H1 (cell line): ENCODE measurements around the gene DENND4C. TPM values are rescaled to one million over a fixed set of nuclear protein-coding genes. Genes with fewer than 3 reads are reported as not detected.

Experiments
- CTCF ChIA-PET: fragments of 300-600 bp; sonication (Branson Sonifier 250); formaldehyde crosslinking; loops from one replicate; lab custom pipeline; 2021; ENCODE audit not compliant: partially characterized antibody; lab: Charles Lee
- POLR2A ChIA-PET: fragments of 300-600 bp; sonication (Branson Sonifier 250); formaldehyde crosslinking; loops from one replicate; lab custom pipeline; 2021; ENCODE audit warnings: inconsistent platforms; ENCODE audit not compliant: partially characterized antibody; lab: Charles Lee
- DNase-seq, 2 experiments: peaks; one replicate each; pipeline versions ENCODE4 v3.0.0 to v3.0.0-alpha.2; 2010 to 2022; ENCODE audit warnings: low spot score in 2 of 2, low read depth in 1 of 2, mixed read lengths in 1 of 2
- FAIRE-seq: peaks from 2 replicates; lab custom pipeline; 2011; peaks lifted over from hg19 to GRCh38; lab: Jason Lieb, UNC
- H2AFZ ChIP-seq: 2 replicates; pipeline ENCODE4 v1.8.1; 2012; ENCODE audit warnings: low read length, inconsistent platforms
- H2AK5ac ChIP-seq: 2 replicates; pipeline ENCODE4 v1.6.1; 2013; ENCODE audit warnings: low read depth, low read length
- H2BK120ac ChIP-seq: replicated peaks from 2 replicates; pipeline ENCODE3; 2013; ENCODE audit warnings: low read depth, low read length, inconsistent platforms
- H2BK12ac ChIP-seq: 2 replicates; pipeline ENCODE4 v1.6.1; 2013; ENCODE audit warnings: low read depth, low read length
- H2BK15ac ChIP-seq: 2 replicates; pipeline ENCODE4 v1.6.1; 2013; ENCODE audit warnings: low read length
- H2BK20ac ChIP-seq: 2 replicates; pipeline ENCODE4 v1.6.1; 2013; ENCODE audit warnings: low read length
- H2BK5ac ChIP-seq: 2 replicates; pipeline ENCODE4 v1.6.1; 2013; ENCODE audit warnings: low read depth, low read length
- H3K14ac ChIP-seq: 2 replicates; pipeline ENCODE4 v1.6.1; 2013; ENCODE audit warnings: inconsistent platforms; ENCODE audit not compliant: insufficient read length
- H3K18ac ChIP-seq: 2 replicates; pipeline ENCODE4 v1.6.1; 2013; ENCODE audit warnings: low read length; ENCODE audit errors: extremely low read depth
- H3K23ac ChIP-seq: 2 replicates; pipeline ENCODE4 v1.6.1; 2013; ENCODE audit warnings: inconsistent platforms; ENCODE audit not compliant: insufficient read length
- H3K23me2 ChIP-seq: 2 replicates; pipeline ENCODE4 v1.6.1; 2013; ENCODE audit warnings: low read depth, low read length
- H3K27ac ChIP-seq: 2 replicates; pipeline ENCODE4 v1.6.1; 2011; ENCODE audit warnings: low read depth, low read length, inconsistent platforms
- H3K27me3 ChIP-seq, 4 experiments: replicated peaks in 1 of 4; 1 replicate in 1 of 4; 2 replicates in 3 of 4; pipeline versions ENCODE4 v1.6.1 to v1.8.1; 2011 to 2013; ENCODE audit warnings: low read length in 3 of 4, mild to moderate bottlenecking in 3 of 4, inconsistent platforms in 2 of 4, mixed read lengths in 2 of 4, moderate library complexity in 1 of 4; ENCODE audit not compliant: control insufficient read depth in 3 of 4, insufficient read depth in 3 of 4; ENCODE audit errors: extremely low read depth in 1 of 4
- H3K36me3 ChIP-seq, 4 experiments: 2 replicates each; pipeline versions ENCODE4 v1.6.1 to v1.8.1; 2011 to 2013; ENCODE audit warnings: mild to moderate bottlenecking in 4 of 4, low read length in 3 of 4, moderate library complexity in 2 of 4, control low read depth in 1 of 4, inconsistent platforms in 1 of 4; ENCODE audit not compliant: insufficient read depth in 4 of 4, control insufficient read depth in 2 of 4
- H3K4ac ChIP-seq: replicated peaks from 2 replicates; pipeline ENCODE3; 2013; ENCODE audit warnings: low read length, low read depth, mixed read lengths, inconsistent platforms; ENCODE audit not compliant: insufficient read length
- H3K4me1 ChIP-seq, 4 experiments: replicated peaks in 1 of 4; 1 replicate in 1 of 4; 2 replicates in 3 of 4; pipeline versions ENCODE4 v1.6.1 to v1.8.1; 2011 to 2013; ENCODE audit warnings: low read length in 3 of 4, inconsistent platforms in 2 of 4, mixed read lengths in 1 of 4; ENCODE audit not compliant: insufficient read depth in 4 of 4, control insufficient read depth in 3 of 4
- H3K4me2 ChIP-seq, 2 experiments: 2 replicates each; pipeline versions ENCODE4 v1.6.1 to v1.8.1; 2011 to 2013; ENCODE audit warnings: low read depth in 2 of 2, low read length in 2 of 2, control low read depth in 1 of 2, inconsistent platforms in 1 of 2, mild to moderate bottlenecking in 1 of 2; ENCODE audit not compliant: insufficient read depth in 1 of 2
- H3K4me3 ChIP-seq, 4 experiments: fragments of 200-600, 300-600 bp in 1 of 4; sonication (generic), shearing (Covaris generic), sonication (Bioruptor Twin) in 1 of 4; 2 replicates each; pipeline versions ENCODE4 v1.5.1 to v1.8.1; 2011 to 2016; ENCODE audit warnings: low read length in 4 of 4, low read depth in 3 of 4, control low read depth in 2 of 4, inconsistent platforms in 2 of 4, mild to moderate bottlenecking in 2 of 4, mixed read lengths in 1 of 4, moderate library complexity in 1 of 4; ENCODE audit not compliant: insufficient read depth in 2 of 4; ENCODE audit errors: extremely low read depth in 1 of 4
- H3K56ac ChIP-seq: replicated peaks from 2 replicates; pipeline ENCODE3; 2013; ENCODE audit warnings: low read depth, mild to moderate bottlenecking, mixed read lengths, low read length, inconsistent platforms; ENCODE audit not compliant: insufficient read length
- H3K79me1 ChIP-seq: 2 replicates; pipeline ENCODE4 v1.6.1; 2013; ENCODE audit warnings: low read depth, low read length, control low read depth
- H3K79me2 ChIP-seq, 2 experiments: 2 replicates each; pipeline versions ENCODE4 v1.6.1 to v1.8.1; 2012 to 2013; ENCODE audit warnings: low read length in 2 of 2, mild to moderate bottlenecking in 2 of 2, inconsistent platforms in 1 of 2; ENCODE audit not compliant: insufficient read depth in 2 of 2, control insufficient read depth in 1 of 2
- H3K9ac ChIP-seq, 4 experiments: replicated peaks in 1 of 4; 1 replicate in 1 of 4; 2 replicates in 3 of 4; pipeline versions ENCODE4 v1.6.1 to v1.8.1; 2011 to 2013; ENCODE audit warnings: low read depth in 3 of 4, low read length in 3 of 4, control low read depth in 2 of 4, mild to moderate bottlenecking in 2 of 4, moderate library complexity in 2 of 4, inconsistent platforms in 1 of 4; ENCODE audit errors: extremely low read depth in 1 of 4
- H3K9me3 ChIP-seq, 2 experiments: 2 replicates each; pipeline versions ENCODE4 v1.6.1 to v1.8.1; 2012 to 2013; ENCODE audit warnings: mild to moderate bottlenecking in 2 of 2, moderate library complexity in 2 of 2, control low read depth in 1 of 2, inconsistent platforms in 1 of 2, low read depth in 1 of 2, low read length in 1 of 2, mixed read lengths in 1 of 2; ENCODE audit not compliant: insufficient read depth in 2 of 2
- H4K20me1 ChIP-seq, 2 experiments: replicated peaks in 1 of 2; 2 replicates each; pipeline versions ENCODE3 to v1.8.1; 2011 to 2013; ENCODE audit warnings: inconsistent platforms in 2 of 2, low read length in 2 of 2, mild to moderate bottlenecking in 1 of 2; ENCODE audit not compliant: insufficient read depth in 2 of 2, control insufficient read depth in 1 of 2
- H4K5ac ChIP-seq: 2 replicates; pipeline ENCODE4 v1.6.1; 2013; ENCODE audit warnings: low read length, low read depth, mixed read lengths, inconsistent platforms; ENCODE audit not compliant: insufficient read length
- H4K8ac ChIP-seq: 2 replicates; pipeline ENCODE4 v1.8.0; 2013; ENCODE audit warnings: mild to moderate bottlenecking, moderate library complexity, low read length, inconsistent platforms; ENCODE audit not compliant: insufficient read depth; ENCODE audit errors: extremely low read depth
- H4K91ac ChIP-seq: replicated peaks from 2 replicates; pipeline ENCODE3; 2013; ENCODE audit warnings: low read length, mixed read lengths, inconsistent platforms; ENCODE audit not compliant: insufficient read length
- BACH1 ChIP-seq: IDR thresholded peaks from 2 replicates; pipeline ENCODE4 v1.6.1; 2012; ENCODE audit warnings: low read length, improper control_type of control experiment
- CBX5 ChIP-seq: fragments of 300-800, 300-1000 bp; sonication (generic); IDR thresholded peaks from 2 replicates; pipeline ENCODE4 v1.7.1; 2016; ENCODE audit warnings: antibody characterized with exemption, low read length, low read depth
- CBX8 ChIP-seq: fragments of 300-800, 300-1000 bp; sonication (generic); IDR thresholded peaks from 2 replicates; pipeline ENCODE4 v1.7.1; 2016; ENCODE audit warnings: low read depth, low read length, borderline replicate concordance
- EP300 ChIP-seq, 2 experiments: IDR thresholded peaks; 1 replicate in 1 of 2; 2 replicates in 1 of 2; pipeline ENCODE4 v1.6.1; 2011 to 2012; ENCODE audit warnings: low read depth in 2 of 2, low read length in 2 of 2, mild to moderate bottlenecking in 2 of 2, borderline replicate concordance in 1 of 2, inconsistent platforms in 1 of 2, moderate library complexity in 1 of 2
- GABPA ChIP-seq: IDR thresholded peaks from 2 replicates; pipeline ENCODE4 v1.6.1; 2011; ENCODE audit warnings: mild to moderate bottlenecking, low read length, moderate library complexity, borderline replicate concordance; ENCODE audit not compliant: insufficient read depth
- HDAC2 ChIP-seq, 2 experiments: fragments of 300-600 bp in 1 of 2; sonication (generic) in 1 of 2; IDR thresholded peaks; 2 replicates each; pipeline ENCODE4 v1.6.1; 2011 to 2012; ENCODE audit warnings: low read depth in 2 of 2, low read length in 2 of 2, mild to moderate bottlenecking in 2 of 2, moderate library complexity in 2 of 2, borderline replicate concordance in 1 of 2, inconsistent platforms in 1 of 2
- JUN ChIP-seq: IDR thresholded peaks from 2 replicates; pipeline ENCODE4 v1.6.1; 2011; ENCODE audit warnings: low read depth, mild to moderate bottlenecking, improper control_type of control experiment, low read length
- MAX ChIP-seq: IDR thresholded peaks from 2 replicates; pipeline ENCODE4 v1.6.1; 2012; ENCODE audit warnings: inconsistent platforms
- POU5F1 ChIP-seq: IDR thresholded peaks from 2 replicates; pipeline ENCODE4 v1.6.1; 2011; ENCODE audit warnings: low read depth, mild to moderate bottlenecking, low read length, moderate library complexity
- RNF2 ChIP-seq: fragments of 200-900, 300-1000 bp; sonication (generic); IDR thresholded peaks from 2 replicates; pipeline ENCODE4 v1.7.1; 2016; ENCODE audit warnings: borderline replicate concordance, low read depth, mild to moderate bottlenecking, antibody characterized with exemption, low read length; ENCODE audit not compliant: poor library complexity, severe bottlenecking; ENCODE audit errors: missing control alignments
- SIRT6 ChIP-seq: IDR thresholded peaks from one replicate; pipeline ENCODE4 v1.7.1; 2012; ENCODE audit warnings: low read length, inconsistent platforms
- SRF ChIP-seq: IDR thresholded peaks from 2 replicates; pipeline ENCODE4 v1.6.1; 2011; ENCODE audit warnings: mild to moderate bottlenecking, low read depth, low read length, moderate library complexity
- WGBS, 2 experiments: shearing (Covaris generic) in 1 of 2; methylation state at CpG; one replicate each; pipeline versions ENCODE4 v1.1.6 to v1.1.7; 2013 to 2015; ENCODE audit warnings: low lambda C conversion rate in 2 of 2, mixed read lengths in 2 of 2, inconsistent platforms in 1 of 2, low coverage in 1 of 2, missing lambda C conversion rate in 1 of 2; ENCODE audit not compliant: insufficient replicate concordance in 2 of 2, insufficient coverage in 1 of 2, insufficient read length in 1 of 2; ENCODE audit errors: extremely low coverage in 1 of 2, missing lambda C conversion rate in 1 of 2; 5-methylcytosine and 5-hydroxymethylcytosine counted together
- polyA plus RNA-seq, 7 experiments: library from polyadenylated mRNA; depleted of rRNA in 3 of 7; stranded (reverse) in 5 of 7; unstranded in 2 of 7; fragments of >200 nt in 5 of 7; fragments of 200-250 nt in 2 of 7; gene quantifications; 1 replicate in 5 of 7; 2 replicates in 1 of 7; 4 replicates in 1 of 7; pipeline versions ENCODE4 v1.2.1 to v1.2.3, GENCODE V29; 2011 to 2013; ENCODE audit warnings: missing spikeins in 2 of 7, mixed read lengths in 2 of 7
- total RNA-seq: library from RNA; stranded (reverse); fragmentation: NEBNext Ultra II Directional; extraction: Animal tissue kit (Norgen Biotek cat#: 25700); gene quantifications from 2 replicates; pipeline ENCODE4 v1.2.1, GENCODE V29; 2021
- TF ChIP-seq, protein P1 (sequence below): IDR thresholded peaks from 2 replicates; pipeline ENCODE4 v1.6.1; 2011; ENCODE audit warnings: low read depth, mild to moderate bottlenecking, low read length; ENCODE audit not compliant: insufficient read depth

DENND4C gene
- total and polyA plus RNA-seq, 2 of the 8 experiments (the other 6 are each of a cell fraction or from before 2014, with no cell fraction given): 6.9 to 18.9 TPM

- no peak overlapping the region for H4K8ac ChIP-seq
- H3K79me1 ChIP-seq: no peaks in the 10 kb centered on the region
- no peak overlapping the region for H2BK120ac ChIP-seq
- H2AK5ac ChIP-seq: no peak overlapping the region
- no peaks in the 10 kb centered on the region for H3K79me2 ChIP-seq
- H2BK12ac ChIP-seq: no peak overlapping the region
- H3K4ac ChIP-seq: no peak overlapping the region
- no peak overlapping the region for H2BK20ac ChIP-seq
- no peaks in the 10 kb centered on the region for H4K20me1 ChIP-seq
- H2AFZ ChIP-seq: no peak overlapping the region
- H3K4me2 ChIP-seq: no peak overlapping the region
- H3K18ac ChIP-seq: no peak overlapping the region
- H2BK15ac ChIP-seq: no peak overlapping the region
- no peak overlapping the region for H3K56ac ChIP-seq
- DNase-seq (no peak), FAIRE-seq (no peak)
- no peaks in the 10 kb centered on the region for H3K23me2 ChIP-seq
- no peak overlapping the region for H3K9ac ChIP-seq
- no peak overlapping the region for H2BK5ac ChIP-seq
- WGBS, 2 experiments: 82% methylated on average over 1 of the region's 1 CpG; no CpG with 5 or more reads in 1 of the 2 experiments
- no peak overlapping the region for H3K23ac ChIP-seq
- ChIA-PET POLR2A (interaction anchor here (1.1 to 6.1 kb wide), 2 partner anchors 11 to 20 kb away, joined by 4 to 53 read pairs; partner anchors contain the start of genes ACER2 and RPS6), CTCF (no interaction called here)
- H3K27ac ChIP-seq: no peak overlapping the region
- no peaks in the 10 kb centered on the region for H3K36me3 ChIP-seq
- no peaks in the 10 kb centered on the region for H3K27me3 ChIP-seq
- no peak overlapping the region for H3K4me3 ChIP-seq
- H3K14ac ChIP-seq: no peak overlapping the region
- H3K4me1 ChIP-seq: no peaks in the 10 kb centered on the region
- no peak overlapping the region for H4K91ac ChIP-seq
- no peaks in the 10 kb centered on the region for H3K9me3 ChIP-seq
- H4K5ac ChIP-seq: no peak overlapping the region
- TF ChIP-seq CBX5 (no peak), MAX (no peak), CBX8 (no peak), SIRT6 (no peak), JUN (no peak), RNF2 (no peak), HDAC2 (IDR thresholded peaks at IDR 0.05; ENCODE audit: borderline replicate concordance in 1 of 2, low read depth in 2 of 2, low read length in 2 of 2) (no peak), SRF (no peak), EP300 (IDR thresholded peaks at IDR 0.05; ENCODE audit: borderline replicate concordance in 1 of 2, low read depth in 2 of 2, low read length in 2 of 2) (no peak), GABPA (no peak), POU5F1 (no peak), BACH1 (no peak)
- TF ChIP-seq, protein P1, sequence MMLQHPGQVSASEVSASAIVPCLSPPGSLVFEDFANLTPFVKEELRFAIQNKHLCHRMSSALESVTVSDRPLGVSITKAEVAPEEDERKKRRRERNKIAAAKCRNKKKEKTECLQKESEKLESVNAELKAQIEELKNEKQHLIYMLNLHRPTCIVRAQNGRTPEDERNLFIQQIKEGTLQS: no peak
Measured at GRCh38 chr9:19397845-19398244, 167.4 kb downstream of the DENND4C start.
